Panc1 (cell line): ENCODE measurements around the gene ANK3. TPM values are rescaled to one million over a fixed set of nuclear protein-coding genes. Genes with fewer than 3 reads are reported as not detected.

Source experiments
- ATAC-seq: fragments of 200-7000 bp; cut with Tn5 transposase; 2 replicates; pipeline ENCODE4 v1.9.1; 2020; ENCODE audit warnings: mild to moderate bottlenecking, moderate library complexity
- BruUV-seq: library from RNA; stranded (reverse); fragments of 400-500 nt; replicated peaks from 2 replicates; lab custom pipeline; 2021; lab: Mats Ljungman, UMichigan
- CTCF ChIA-PET: fragments of 300-600 bp; sonication (Branson Sonifier 250); formaldehyde crosslinking; loops from one replicate; lab custom pipeline; 2022; ENCODE audit warnings: antibody characterized with exemption; lab: Charles Lee
- POLR2A ChIA-PET: fragments of 300-600 bp; sonication (Branson Sonifier 250); formaldehyde crosslinking; loops from one replicate; lab custom pipeline; 2022; ENCODE audit warnings: antibody characterized with exemption; lab: Charles Lee
- DNase-seq: peaks from one replicate; pipeline ENCODE4 v3.0.0-alpha.2; 2010; ENCODE audit warnings: low read depth, low spot score
- H3K27ac ChIP-seq: 2 replicates; pipeline ENCODE4 v1.5.1; 2011; ENCODE audit warnings: mild to moderate bottlenecking, low read length, inconsistent platforms
- H3K27me3 ChIP-seq: fragments of 200-500 bp; sonication (Bioruptor generic); 2 replicates; pipeline ENCODE4 v1.6.0; 2014; ENCODE audit warnings: low read length, inconsistent platforms; ENCODE audit not compliant: control insufficient read depth, insufficient read depth
- H3K36me3 ChIP-seq: fragments of 200-500 bp; sonication (Bioruptor generic); 2 replicates; pipeline ENCODE4 v1.5.1; 2014; ENCODE audit warnings: inconsistent platforms, mild to moderate bottlenecking, low read length, moderate library complexity; ENCODE audit not compliant: control insufficient read depth, insufficient read depth
- H3K4me1 ChIP-seq: 2 replicates; pipeline ENCODE4 v1.5.1; 2011; ENCODE audit warnings: inconsistent platforms, mild to moderate bottlenecking, low read length, moderate library complexity; ENCODE audit not compliant: control insufficient read depth, insufficient read depth
- H3K4me3 ChIP-seq, 2 experiments: 2 replicates each; pipeline ENCODE4 v1.5.1; 2011 to 2012; ENCODE audit warnings: low read depth in 2 of 2, low read length in 2 of 2, mild to moderate bottlenecking in 2 of 2, inconsistent platforms in 1 of 2, moderate library complexity in 1 of 2
- H3K9me3 ChIP-seq: fragments of 200-500 bp; sonication (Bioruptor generic); 2 replicates; pipeline ENCODE4 v1.5.1; 2014; ENCODE audit warnings: low read depth, mild to moderate bottlenecking, inconsistent platforms, low read length, moderate library complexity; ENCODE audit not compliant: control insufficient read depth, insufficient read depth
- CTCF ChIP-seq: fragments of 450-650 bp; IDR thresholded peaks from 2 replicates; pipeline ENCODE4 v1.5.1; 2017; ENCODE audit warnings: mild to moderate bottlenecking
- POLR2AphosphoS5 ChIP-seq: IDR thresholded peaks from 2 replicates; pipeline ENCODE4 v1.6.1; 2012; ENCODE audit warnings: mild to moderate bottlenecking, low read depth, low read length, moderate library complexity
- REST ChIP-seq, 2 experiments: IDR thresholded peaks; 2 replicates each; pipeline ENCODE4 v1.6.1; 2011 to 2012; ENCODE audit warnings: low read depth in 2 of 2, control low read depth in 1 of 2, low read length in 1 of 2, mild to moderate bottlenecking in 1 of 2, moderate library complexity in 1 of 2; ENCODE audit not compliant: insufficient read depth in 1 of 2
- SIN3A ChIP-seq: IDR thresholded peaks from 2 replicates; pipeline ENCODE4 v1.6.1; 2012; ENCODE audit warnings: low read depth, mild to moderate bottlenecking, low read length, moderate library complexity, borderline replicate concordance; ENCODE audit not compliant: insufficient read depth
- TCF7L2 ChIP-seq: IDR thresholded peaks from 2 replicates; pipeline ENCODE4 v1.6.1; 2011; ENCODE audit warnings: mild to moderate bottlenecking, low read depth, low read length, inconsistent platforms
- in situ Hi-C: cut with HindIII; loops from 2 replicates; pipeline ENCODE4 v1.10.0; 2016; ENCODE audit warnings: low sequenced_read_pairs, low pct_unique_long_range_greater_than_20kb
- intact Hi-C: fragments of 100-400 bp; cut with micrococcal nuclease; formaldehyde crosslinking; loops from one replicate; pipeline ENCODE4 v1.10.0; 2022; ENCODE audit not compliant: unreplicated experiment
- total RNA-seq: library from RNA; stranded (reverse); gene quantifications from one replicate; pipeline ENCODE4 v1.2.1, GENCODE V29; 2021; ENCODE audit not compliant: unreplicated experiment

Gene ANK3
- total RNA-seq, 1 experiment from 2014 or later: 2.5 TPM

- Histone ChIP-seq H3K4me3 (no peak overlapping the region), H3K27ac (no peak overlapping the region), H3K27me3 (peaks cover 8% of the 10 kb centered on the region), H3K4me1 (no peaks in the 10 kb centered on the region), H3K9me3 (no peaks in the 10 kb centered on the region), H3K36me3 (no peaks in the 10 kb centered on the region)
- ChIA-PET POLR2A (interaction anchor here (0.6 kb wide), 1 partner anchor 307 kb away, joined by 3 read pairs; no protein-coding TSS in a partner anchor), CTCF (no interaction called here)
- DNase-seq (no peak), ATAC-seq (no peak)
- TF ChIP-seq SIN3A (no peak), POLR2AphosphoS5 (no peak), REST (IDR thresholded peaks at IDR 0.05; ENCODE audit: insufficient read depth in 1 of 2, low read depth in 2 of 2, low read length in 1 of 2) (no peak), TCF7L2 (no peak), CTCF (no peak)
- intact Hi-C loops (loop anchor here (10.0 kb wide), 1 partner anchor 779 kb away; no protein-coding TSS in a partner anchor), in situ Hi-C loops (no loop called here)
- BruUV-seq: no TSS peak
Measured at GRCh38 chr10:60023155-60023877, 366.4 kb downstream of the ANK3 start.

- no peak overlapping the region for H3K27ac ChIP-seq
- DNase-seq (no peak), ATAC-seq (no peak)
- ChIA-PET CTCF (no interaction called here), POLR2A (no interaction called here)
- peaks cover 8% of the 10 kb centered on the region for H3K27me3 ChIP-seq
- intact Hi-C loops (loop anchor here (10.0 kb wide), 1 partner anchor 777 kb away; no protein-coding TSS in a partner anchor), in situ Hi-C loops (no loop called here)
- BruUV-seq: no TSS peak
- no peak for TF ChIP-seq TCF7L2
- no peak for TF ChIP-seq CTCF
- TF ChIP-seq REST (IDR thresholded peaks at IDR 0.05; ENCODE audit: insufficient read depth in 1 of 2, low read depth in 2 of 2, low read length in 1 of 2): no peak
- TF ChIP-seq POLR2AphosphoS5: no peak
- no peak for TF ChIP-seq SIN3A
- H3K4me1 ChIP-seq: no peaks in the 10 kb centered on the region
- no peaks in the 10 kb centered on the region for H3K9me3 ChIP-seq
- no peak overlapping the region for H3K4me3 ChIP-seq
- H3K36me3 ChIP-seq: no peaks in the 10 kb centered on the region
Measured at GRCh38 chr10:60021361-60021760, 368.3 kb downstream of the ANK3 start.
